Measurements from ENCODE around the gene MDH2. TPM values are rescaled to one million over a fixed set of nuclear protein-coding genes. Genes with fewer than 3 reads are reported as not detected.
"Not testable (repeated sequence)": the region's sequence is repeated elsewhere in the genome, so short reads cannot be mapped to it uniquely, and the experiment has no call there.

Gene MDH2
- total RNA-seq, 6 experiments from 2014 or later: 208 to 255 (median 243) TPM

GRCh38 chr7:76049295-76049694, 1.4 kb downstream of the MDH2 start:
- no peak for DNase-seq
- peaks cover 2% of the 10 kb centered on the region for H3K27me3 Mint-ChIP-seq (ENCODE audit: insufficient read depth)
- TF ChIP-seq CTCF (IDR thresholded peaks at IDR 0.05): no peak
- no peaks in the 10 kb centered on the region for H3K9me3 Mint-ChIP-seq
- H3K27ac Mint-ChIP-seq: peak overlapping the region; percentile 95
- peak overlapping the region; percentile 97 for H3K4me3 Mint-ChIP-seq
- H3K36me3 Mint-ChIP-seq (ENCODE audit: low read depth): peaks cover 36% of the 10 kb centered on the region
- peaks cover 58% of the 10 kb centered on the region for H3K4me1 Mint-ChIP-seq (ENCODE audit: low read depth)

GRCh38 chr7:76050545-76050944, 2.6 kb downstream of the MDH2 start:
- Mint-ChIP-seq H3K4me1 (ENCODE audit: low read depth) (peaks cover 53% of the 10 kb centered on the region), H3K27ac (no peak overlapping the region; the same call in 1 of the 2 replicates), H3K27me3 (ENCODE audit: insufficient read depth) (peaks cover 2% of the 10 kb centered on the region), H3K9me3 (no peaks in the 10 kb centered on the region), H3K4me3 (no peak overlapping the region), H3K36me3 (ENCODE audit: low read depth) (peaks cover 30% of the 10 kb centered on the region)
- no peak for DNase-seq
- TF ChIP-seq CTCF (IDR thresholded peaks at IDR 0.05): no peak

GRCh38 chr7:76051840-76052239, 3.9 kb downstream of the MDH2 start:
- Mint-ChIP-seq H3K27ac (peak overlapping the region; percentile 67), H3K9me3 (no peaks in the 10 kb centered on the region), H3K4me3 (no peak overlapping the region), H3K36me3 (ENCODE audit: low read depth) (peaks cover 30% of the 10 kb centered on the region), H3K27me3 (ENCODE audit: insufficient read depth) (peaks cover 2% of the 10 kb centered on the region), H3K4me1 (ENCODE audit: low read depth) (peaks cover 48% of the 10 kb centered on the region)
- TF ChIP-seq CTCF (IDR thresholded peaks at IDR 0.05): no peak
- no peak for DNase-seq

GRCh38 chr7:76052681-76053080, 4.8 kb downstream of the MDH2 start:
- H3K4me1 Mint-ChIP-seq (ENCODE audit: low read depth): peaks cover 48% of the 10 kb centered on the region
- not testable (repeated sequence) for H3K4me3 Mint-ChIP-seq; H3K27me3 Mint-ChIP-seq (ENCODE audit: insufficient read depth); DNase-seq; H3K9me3 Mint-ChIP-seq
- H3K27ac Mint-ChIP-seq: peak overlapping the region; percentile 92; the same call in 1 of the 2 replicates
- peaks cover 30% of the 10 kb centered on the region for H3K36me3 Mint-ChIP-seq (ENCODE audit: low read depth)

- peaks cover 32% of the 10 kb centered on the region for H3K36me3 Mint-ChIP-seq (ENCODE audit: low read depth)
- peaks cover 48% of the 10 kb centered on the region for H3K4me1 Mint-ChIP-seq (ENCODE audit: low read depth)
- H3K9me3 Mint-ChIP-seq: no peaks in the 10 kb centered on the region
- peak overlapping the region; percentile 9; the same call in 1 of the 2 replicates for H3K4me3 Mint-ChIP-seq
- no peak for DNase-seq
- peak overlapping the region; percentile 92 for H3K27ac Mint-ChIP-seq
- no peak for TF ChIP-seq CTCF (IDR thresholded peaks at IDR 0.05)
- H3K27me3 Mint-ChIP-seq (ENCODE audit: insufficient read depth): peaks cover 2% of the 10 kb centered on the region
Observed at GRCh38 chr7:76053461-76053860, 5.6 kb downstream of the MDH2 start.

- Mint-ChIP-seq H3K4me1 (ENCODE audit: low read depth) (peaks cover 43% of the 10 kb centered on the region), H3K4me3 (peak overlapping the region; percentile 67), H3K9me3 (no peaks in the 10 kb centered on the region), H3K27me3 (ENCODE audit: insufficient read depth) (peaks cover 2% of the 10 kb centered on the region), H3K27ac (peak overlapping the region; percentile 92), H3K36me3 (ENCODE audit: low read depth) (peaks cover 27% of the 10 kb centered on the region)
- no peak for TF ChIP-seq CTCF (IDR thresholded peaks at IDR 0.05)
- peak; percentile 72 for DNase-seq
Observed at GRCh38 chr7:76054123-76055120, 6.5 kb downstream of the MDH2 start.

All from HFFc6 (cell line).